Stimulated activated CD8-positive, alpha-beta memory T cell treated with anti-CD3 and anti-CD28 coated beads, Interleukin-15, amount 100 ng/mL, for 1 hour (primary cell): ENCODE results near the gene ELF3.
"Not testable (repeated sequence)": the region's sequence is repeated elsewhere in the genome, so short reads cannot be mapped to it uniquely, and the experiment has no call there.

Experiments
- DNase-seq: peaks from one replicate; pipeline ENCODE4 v3.0.0-alpha.2; 2020; ENCODE audit warnings: low read depth

ELF3 gene

DNA sequence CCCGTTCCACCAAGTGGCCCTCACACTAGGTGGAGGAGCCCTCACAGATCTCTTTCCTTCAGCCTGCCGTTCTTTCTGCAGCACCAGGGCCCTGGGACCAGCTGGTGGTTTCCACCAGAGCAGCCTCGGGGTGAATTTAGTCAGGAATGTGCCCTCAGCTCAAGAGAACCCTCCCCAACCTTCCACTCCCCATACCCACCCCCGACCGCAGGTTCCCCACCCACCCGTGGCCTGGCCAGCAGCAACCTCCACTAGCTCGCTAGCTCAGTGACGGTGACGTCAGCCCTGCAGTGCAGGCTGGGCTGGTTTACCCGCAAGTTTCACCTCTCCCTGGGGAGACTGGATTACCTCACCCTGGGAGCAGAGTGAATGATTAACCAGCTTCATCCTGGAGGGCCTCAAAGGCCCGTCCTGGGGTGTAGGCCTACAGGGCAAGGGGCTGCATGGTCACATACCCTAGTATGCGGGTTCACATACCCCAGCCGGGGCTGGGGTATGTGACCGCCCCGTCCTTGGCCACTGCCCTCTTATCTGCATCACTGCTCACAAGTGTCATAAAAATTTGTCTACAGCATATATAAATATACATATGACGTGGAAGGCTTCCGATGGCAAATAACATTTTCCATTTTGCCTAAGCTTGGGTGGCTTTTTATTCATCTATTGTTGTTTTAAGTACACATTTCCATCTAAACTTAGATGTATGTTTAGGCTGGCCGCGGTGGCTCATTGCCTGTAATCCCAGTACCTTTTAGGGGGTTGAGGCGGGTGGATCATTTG is 24.5 kb downstream of the ELF3 start:
- no peak for DNase-seq

DNA sequence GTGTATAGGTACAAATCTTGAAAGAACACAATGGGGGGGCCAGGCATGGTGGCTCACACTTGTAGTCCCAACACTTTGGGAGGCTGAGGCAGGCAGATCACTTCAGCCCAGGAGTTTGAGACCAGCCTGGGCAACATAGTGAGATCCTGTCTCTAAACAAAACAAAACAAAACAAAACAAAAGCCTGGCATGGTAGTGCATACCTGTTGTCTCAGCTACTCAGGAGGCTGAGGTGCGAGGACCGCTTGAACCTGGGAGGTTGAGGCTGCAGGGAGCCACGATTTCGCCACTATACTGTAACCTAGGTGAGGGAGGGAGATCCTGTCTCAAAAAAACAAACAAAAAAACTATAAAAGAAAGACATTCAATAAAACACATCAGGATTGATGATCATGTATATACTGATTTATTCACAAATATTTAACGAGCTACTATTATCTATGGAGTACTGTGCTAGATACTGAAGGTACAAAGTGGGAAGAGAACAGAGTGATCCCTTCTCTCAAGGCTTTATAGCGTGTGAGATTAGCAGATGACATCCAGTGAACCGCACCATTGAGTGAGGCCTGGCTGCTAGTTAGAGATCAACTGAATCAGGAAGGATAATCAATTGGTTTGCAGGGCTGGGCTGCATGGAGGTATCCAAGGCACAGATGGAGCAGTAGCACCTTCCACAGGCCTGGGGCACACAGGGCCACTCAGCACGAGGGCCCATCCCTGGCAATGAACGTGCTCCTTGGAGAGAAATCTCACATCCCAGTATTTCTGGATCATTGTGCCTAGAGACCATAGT is 26.4 kb downstream of the ELF3 start:
- DNase-seq, result no peak

DNA sequence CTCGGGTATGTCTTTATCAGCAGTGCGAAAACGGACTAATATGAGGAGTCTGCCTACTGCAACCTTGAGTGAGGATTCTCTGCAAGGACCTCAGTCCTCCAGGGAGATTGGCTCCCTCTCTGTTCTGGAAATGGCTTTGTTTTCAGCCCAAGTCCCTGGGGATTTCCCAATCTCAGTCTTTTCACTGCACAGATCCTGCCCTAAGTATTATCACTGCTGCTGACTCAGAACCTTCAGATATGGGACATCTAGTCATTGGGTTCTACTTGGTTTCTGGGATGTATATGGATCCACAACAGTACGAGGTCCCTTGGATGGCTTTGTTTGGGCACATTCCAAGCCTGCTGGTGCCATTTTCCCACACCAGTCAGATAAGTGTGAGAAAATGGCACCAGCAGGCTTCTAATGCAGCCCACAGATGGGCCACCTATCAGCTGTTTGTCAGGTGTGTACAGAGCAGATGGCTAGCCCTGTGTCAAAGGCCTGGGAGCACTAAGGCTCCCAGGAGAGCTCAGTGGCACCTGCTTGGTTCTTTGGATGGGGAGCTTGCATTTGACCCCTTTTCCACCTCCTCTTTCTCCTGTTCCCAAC is 27.4 kb downstream of the ELF3 start:
- DNase-seq, result no peak

DNA sequence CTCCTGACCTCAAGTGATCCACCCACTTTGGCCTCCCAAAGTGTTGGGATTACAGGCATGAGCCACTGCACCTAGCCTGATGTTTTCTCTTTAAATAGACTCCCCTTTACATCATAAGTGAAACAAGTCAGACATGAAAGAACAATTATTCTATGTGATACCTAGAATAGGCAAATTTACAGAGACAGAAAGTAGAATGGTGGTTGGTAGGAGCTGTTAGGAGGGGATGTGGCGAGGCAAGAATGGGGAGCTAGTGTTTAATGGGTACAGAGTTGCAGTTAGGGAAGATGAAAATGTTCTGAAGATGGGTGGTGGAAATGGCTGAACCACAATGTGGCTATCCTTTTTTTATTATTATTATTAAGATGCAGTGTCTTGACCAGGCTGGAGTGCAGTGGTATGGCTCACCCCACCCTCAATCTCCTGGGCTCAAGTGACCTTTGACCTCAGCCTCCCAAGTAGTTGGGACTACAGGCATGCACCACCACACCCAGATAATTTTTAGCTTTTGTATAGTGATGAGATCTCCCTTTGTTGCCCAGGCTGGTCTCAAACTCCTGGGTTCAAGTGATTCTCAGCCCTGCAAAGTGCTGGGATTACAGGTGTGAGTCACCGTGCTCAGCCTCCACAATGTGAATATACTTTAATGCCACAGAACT is 28.4 kb downstream of the ELF3 start:
- no peak for DNase-seq

DNA sequence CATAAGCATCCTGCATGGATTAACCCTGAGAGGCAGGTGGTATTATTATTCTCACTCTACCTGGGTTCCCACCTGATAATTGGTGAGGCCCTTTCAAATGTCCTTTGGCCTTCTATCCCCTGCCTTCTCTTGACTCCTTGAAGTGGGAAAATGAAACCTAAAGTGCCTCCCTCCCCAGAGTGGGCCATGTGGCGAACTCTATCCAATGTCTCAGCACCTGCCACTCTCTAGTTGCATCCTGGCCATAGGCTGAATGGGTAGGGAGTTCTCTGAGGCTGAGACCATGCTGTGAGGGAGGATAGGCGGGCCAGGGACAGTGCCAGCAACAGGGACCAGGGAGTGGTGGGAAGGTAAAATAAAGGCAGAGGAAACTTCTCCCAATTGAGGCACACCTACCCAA is 35.3 kb downstream of the ELF3 start:
- DNase-seq, result no peak

DNA sequence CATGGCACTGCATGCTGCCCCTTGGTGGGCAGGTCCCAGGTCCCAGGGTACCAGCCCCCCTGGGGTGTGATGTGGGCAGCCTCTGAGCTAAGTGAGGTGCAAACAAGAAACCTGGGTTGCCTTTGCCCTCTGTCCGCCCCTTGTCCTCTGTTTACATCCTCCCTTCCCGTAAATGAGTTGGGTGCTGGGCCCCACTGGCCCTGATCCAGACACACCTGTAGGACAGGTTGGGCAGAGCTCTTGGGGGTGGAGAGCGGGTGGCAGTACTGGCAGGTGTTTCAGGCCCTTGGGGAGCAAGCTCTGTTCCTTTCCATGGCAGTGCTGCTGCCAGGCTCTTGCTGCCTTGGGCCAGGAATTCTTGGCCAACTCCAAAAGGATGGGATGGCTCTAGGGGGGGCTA is 35.8 kb downstream of the ELF3 start:
- no peak for DNase-seq

DNA sequence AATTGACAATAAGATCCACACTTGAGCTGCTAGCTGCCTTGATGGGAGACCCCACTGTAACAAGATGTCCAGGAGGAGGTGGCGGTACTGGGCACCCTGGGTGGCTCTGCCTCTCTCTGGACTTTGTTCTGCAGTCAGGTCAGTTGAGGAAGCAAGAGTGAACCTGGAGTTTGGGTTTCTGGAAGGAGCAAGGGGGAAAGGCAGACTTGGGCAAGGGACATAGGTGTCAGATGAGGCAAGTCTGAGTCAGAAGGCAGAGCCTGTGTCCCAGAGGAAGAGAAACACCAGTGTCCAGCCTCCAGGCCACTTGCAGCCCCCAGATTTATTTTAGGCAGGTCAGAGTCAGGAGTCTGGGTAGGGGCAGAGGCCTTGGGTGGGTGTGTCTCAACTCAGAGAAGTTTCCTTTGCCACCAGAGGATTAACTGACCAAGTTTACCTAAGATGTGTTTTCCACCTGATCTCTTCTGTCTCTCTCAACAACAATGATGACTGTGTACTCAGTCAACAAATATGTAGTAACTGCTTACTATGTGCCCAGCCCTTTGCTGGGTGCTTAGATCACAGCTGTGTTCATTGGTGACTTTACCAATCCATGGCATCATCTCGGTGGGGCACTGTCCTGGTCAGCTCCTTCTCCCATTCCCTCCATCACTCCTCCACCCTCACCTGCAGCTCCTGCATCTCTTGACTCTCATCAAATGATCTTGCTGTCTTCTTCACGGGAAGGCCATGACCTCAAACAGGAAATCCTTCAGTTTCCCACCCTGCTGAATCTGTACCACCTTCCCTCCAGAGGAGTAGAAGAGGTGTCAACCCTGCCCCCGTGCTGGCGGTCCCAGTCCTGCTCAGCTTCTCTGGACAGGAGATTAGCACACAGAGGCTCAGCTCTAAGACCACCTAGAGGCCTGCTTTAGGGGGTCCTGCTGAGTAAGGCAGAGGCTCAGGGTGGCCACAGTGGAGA is 36.6 kb downstream of the ELF3 start:
- DNase-seq, result no peak

DNA sequence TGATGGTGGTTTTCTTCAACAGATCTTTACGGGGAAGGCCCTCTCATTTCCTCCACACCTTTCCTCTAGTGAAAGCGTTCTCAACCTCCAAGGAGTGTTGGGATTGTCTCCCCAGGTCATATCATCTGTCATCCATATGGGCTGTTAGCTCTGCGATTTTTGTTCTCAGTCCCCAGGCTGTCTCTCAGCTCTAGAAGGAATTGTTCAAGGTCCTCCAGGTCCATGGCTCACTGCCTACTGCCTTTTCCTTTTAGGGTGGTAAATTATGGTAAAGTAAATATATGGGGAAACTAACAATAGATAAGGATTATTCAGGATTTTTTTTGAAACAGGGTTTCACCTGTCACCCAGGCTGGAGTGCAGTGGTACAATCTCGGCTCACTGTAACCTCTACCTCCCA is 37.6 kb downstream of the ELF3 start:
- no peak for DNase-seq

DNA sequence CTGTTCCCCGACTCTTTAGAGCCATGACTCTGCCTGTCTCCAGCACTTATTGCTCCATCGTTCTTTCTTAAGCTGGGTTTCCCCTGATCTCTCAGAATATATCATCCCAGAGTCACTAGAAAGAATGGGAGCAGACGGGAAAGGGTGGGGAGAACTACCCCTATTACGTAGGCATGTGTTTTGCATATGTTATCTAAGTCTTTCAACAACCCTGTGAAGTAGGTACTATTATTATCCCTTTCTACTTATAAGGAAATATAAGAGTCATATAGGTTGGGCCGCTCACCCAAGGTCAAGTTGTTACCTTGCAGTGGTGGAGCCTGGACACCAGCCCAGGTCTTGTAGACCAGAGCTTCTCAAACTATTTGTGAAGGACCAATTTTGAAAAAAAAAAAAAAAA is 38.7 kb downstream of the ELF3 start:
- DNase-seq, result no peak

DNA sequence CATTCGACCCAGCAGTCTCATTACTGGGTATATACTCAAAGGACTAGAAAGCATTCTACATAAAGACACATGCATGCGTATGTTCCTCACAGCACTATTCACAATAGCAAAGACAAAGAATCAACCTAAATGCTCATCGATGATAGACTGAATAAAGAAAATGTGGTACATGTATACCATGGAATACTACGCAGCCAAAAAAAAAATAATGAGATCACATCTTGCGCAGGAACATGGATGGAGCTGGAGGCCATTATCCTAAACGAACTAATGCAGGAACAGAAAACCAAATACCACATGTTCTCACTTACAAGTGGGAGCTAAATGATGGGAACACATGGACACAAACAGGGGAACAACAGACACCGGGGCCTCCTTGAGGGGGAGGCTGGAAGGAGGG is 43.7 kb downstream of the ELF3 start:
- no peak for DNase-seq

DNA sequence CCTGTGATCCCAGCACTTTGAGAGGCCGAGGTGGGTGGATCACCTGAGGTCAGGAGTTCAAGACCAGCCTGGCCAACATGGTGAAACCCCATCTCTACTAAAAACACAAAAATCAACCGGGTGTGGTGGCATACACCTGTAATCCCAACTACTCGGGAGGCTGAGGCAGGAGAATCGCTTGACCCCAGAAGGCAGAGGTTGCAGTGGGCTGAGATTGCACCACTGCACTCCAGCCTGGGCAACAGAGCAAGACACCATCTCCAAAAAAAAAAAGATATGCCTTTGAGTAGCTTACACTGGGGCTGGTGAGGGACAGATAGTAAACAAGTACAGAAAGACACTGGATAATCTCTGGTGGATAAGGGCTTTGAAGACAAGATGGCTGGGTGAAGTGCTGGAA is 44.3 kb downstream of the ELF3 start:
- not testable (repeated sequence) for DNase-seq

DNA sequence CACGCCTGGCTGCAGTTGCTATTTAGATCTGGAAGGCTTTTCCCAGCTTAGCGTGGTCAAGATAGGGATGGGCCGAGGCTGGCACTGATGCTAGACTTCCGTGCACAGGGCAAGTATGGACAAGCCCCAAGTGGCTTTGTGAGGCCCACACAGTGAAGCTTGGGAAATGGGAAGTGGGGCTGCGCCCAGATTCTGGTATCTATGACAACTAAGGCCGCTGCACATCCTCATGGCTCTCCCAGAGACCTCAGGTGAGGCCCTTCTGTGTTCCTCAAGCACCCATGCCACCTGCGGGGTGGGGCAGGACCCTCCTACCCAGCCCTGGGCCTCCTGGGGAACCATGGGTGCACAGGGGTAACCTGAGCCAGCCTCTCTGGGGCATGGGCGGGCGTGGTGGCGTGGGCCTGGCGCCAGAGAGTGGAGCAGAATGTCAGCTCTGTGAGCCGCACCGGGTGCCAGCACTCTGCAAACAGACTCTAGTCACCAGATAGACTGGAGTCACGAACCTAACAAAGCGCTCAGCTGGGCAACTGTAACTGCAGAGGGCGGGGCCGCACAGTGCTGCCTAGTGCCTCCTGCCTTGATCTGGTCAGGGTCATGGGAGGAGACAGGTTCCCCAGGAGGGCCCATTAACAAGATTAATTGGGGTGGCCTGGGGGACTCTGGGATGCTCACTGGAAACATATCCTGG is 46.4 kb downstream of the ELF3 start:
- no peak for DNase-seq

DNA sequence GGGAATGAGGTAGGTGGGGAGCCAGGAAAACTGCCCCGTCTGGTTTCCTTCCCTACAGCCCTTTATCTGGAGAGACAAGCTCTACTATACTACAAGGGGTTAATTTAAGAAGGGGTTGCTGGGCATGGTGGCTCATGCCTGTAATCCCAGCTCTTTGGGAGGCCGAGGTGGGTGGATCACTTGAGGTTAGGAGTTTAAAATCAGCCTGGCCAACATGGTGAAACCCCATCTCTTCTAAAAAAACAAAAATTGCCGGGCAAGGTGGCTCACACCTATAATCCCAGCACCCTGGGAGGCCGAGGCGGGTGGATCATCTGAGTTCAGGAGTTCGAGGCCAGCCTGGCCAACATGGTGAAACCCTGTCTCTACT is 46.9 kb downstream of the ELF3 start:
- DNase-seq, result not testable (repeated sequence)

DNA sequence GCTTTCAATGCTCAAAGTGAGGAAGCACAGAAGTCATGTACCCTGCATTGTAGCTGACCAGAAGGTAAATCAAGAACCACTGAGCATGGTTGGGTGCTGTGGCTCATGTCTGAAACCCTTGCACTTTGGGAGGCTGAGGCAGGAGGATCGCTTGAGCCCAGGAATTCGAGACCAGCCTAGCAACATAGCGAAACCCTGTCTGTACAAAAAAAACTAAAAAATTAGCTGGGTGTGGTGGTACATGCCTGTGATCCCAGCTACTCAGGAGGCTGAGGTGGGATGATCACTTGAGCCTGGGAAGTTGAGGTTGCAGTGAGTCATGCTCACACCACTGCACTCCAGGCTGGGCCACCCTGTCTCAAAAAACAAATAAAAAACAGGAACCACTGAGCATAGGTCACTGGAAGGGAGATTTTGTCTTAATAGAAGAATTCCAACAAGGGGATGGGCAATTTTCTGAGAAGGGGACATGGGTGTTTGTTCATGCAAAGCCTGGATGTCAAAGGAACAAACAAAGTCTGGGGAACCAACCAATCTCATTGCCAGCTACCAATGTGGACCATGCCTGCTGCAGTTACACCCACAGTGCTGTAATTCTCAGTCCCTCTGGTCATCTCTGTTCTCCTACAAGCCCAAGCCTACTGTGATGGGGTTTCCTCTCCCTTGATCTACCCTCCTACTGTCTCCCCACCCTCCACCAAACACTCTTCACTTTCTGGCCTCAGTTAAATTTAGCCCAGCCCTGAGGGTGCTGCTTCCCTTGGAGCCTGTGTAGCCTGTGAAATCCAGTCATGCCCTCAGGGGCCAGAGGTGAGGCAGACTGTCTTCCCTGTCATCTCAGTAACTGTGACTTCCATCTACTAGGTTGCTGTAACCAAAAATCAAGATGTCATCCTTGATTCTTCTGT is 47.9 kb downstream of the ELF3 start:
- DNase-seq, result no peak

DNA sequence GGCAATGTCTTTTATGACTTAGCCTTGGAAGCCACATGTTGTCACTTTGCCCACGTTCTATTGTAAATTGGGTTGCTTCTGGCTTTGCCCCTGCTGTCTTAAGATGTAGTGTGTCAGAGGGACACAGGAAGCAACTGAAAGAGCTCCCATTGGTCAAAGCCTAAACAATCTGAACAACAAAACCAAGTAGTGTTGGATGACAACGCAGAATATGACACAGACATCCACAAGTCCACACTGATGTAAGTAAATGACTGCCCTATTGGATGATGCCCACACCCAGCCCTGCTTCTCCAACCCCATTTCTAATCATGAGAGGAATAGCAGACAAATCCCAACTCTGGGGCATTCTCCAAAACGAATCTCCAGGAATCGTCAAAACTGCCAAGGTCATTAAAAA is 50.7 kb downstream of the ELF3 start:
- DNase-seq, result no peak

DNA sequence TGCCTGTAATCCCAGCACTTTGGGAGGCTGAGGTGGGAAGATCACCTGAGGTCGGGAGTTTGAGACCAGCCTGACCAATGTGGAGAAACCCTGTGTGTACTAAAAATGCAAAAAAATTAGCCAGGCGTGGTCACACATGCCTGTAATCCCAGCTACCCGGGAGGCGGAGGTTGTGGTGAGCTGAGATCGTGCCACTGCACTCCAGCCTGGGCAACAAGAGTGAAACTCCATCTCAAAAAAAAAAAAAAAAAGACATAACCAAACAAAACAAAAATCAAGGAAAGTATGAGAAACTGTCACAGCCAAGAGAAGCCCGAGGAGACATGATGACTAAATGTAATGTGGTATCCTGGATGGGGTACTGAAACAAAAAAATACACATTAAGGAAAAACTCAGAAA is 51.4 kb downstream of the ELF3 start:
- DNase-seq, result not testable (repeated sequence)

DNA sequence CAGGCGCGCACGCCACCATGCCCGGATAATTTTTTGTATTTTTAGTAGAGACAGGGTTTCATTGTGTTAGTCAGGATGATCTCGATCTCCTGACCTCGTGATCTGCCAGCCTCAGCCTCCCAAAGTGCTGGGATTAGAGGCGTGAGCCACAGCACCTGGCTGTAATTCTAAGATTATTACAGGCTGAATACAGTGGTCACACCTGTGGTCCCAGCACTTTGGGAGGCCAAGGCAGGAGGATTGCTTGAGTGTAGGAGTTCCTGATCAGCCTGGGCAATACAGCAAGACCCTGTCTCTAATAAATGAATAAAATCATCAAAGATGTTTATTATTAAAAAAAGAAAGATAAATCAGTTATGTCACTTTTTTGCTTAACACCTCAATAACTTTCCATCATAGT is 52.2 kb downstream of the ELF3 start:
- not testable (repeated sequence) for DNase-seq

DNA sequence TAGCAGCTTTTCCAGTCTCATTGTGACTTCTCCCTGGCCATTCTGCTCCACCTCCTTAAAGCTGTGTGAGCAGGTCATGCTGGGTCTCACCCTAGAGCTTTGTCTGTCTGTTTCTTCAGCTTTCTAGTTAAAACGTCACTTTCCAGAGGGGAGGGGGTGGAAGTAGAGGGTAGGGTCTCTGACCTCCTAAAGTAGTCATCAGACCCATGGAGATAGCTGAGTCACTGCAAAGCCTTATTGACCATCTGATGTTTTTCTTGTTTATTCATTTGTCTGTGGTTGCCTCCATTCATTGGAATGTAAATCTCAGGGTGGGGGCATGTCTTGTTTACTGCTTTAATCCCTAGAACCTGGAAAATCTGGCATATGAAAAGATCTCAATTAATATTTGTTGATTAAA is 52.7 kb downstream of the ELF3 start:
- no peak for DNase-seq

DNA sequence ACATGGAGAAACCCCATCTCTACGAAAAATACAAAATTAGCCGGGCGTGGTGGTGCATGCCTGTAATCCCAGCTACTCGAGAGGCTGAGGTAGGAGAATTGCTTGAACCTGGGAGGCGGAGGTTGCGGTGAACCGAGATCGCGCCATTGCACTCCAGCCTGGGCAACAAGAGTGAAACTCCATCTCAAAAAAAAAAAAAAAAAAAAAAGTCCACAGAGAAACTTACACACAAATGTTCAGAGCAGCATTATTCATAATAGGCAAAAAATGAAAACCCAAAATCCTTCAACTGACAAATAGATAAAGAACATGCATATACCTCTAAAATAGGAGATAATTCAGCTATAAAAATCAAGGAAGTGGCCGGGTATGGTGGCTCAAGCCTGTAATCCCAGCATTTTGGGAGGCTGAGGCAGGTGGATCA is 54.5 kb downstream of the ELF3 start:
- DNase-seq, result not testable (repeated sequence)
